Measurements from ENCODE around the gene PTGDS. TPM values are rescaled to one million over a fixed set of nuclear protein-coding genes. Genes with fewer than 3 reads are reported as not detected.

PTGDS gene
- total RNA-seq, 2 donors from 2014 or later, result 13.8 to 22.1 TPM

- no peak within 1 kb of the TSS for H3K27ac Mint-ChIP-seq
- H3K27me3 ChIP-seq (ENCODE audit: control insufficient read depth, insufficient read depth, low read length, poor library complexity, severe bottlenecking), result peaks cover 17% of the 10 kb centered on the region
- H3K9me3 ChIP-seq (ENCODE audit: control insufficient read depth, low read length), result no peaks in the 10 kb centered on the region
- no peaks in the 10 kb centered on the region for H3K36me3 ChIP-seq (ENCODE audit: control insufficient read depth, insufficient read depth, low read length)
- peak within 1 kb of the TSS; percentile 81 for H3K4me3 ChIP-seq (ENCODE audit: low read length)
- DNase-seq, result peak; percentile 73
- H3K4me1 Mint-ChIP-seq, result no peaks in the 10 kb centered on the region
- H3K4me3 Mint-ChIP-seq, result peak within 1 kb of the TSS; percentile 53
- no peak within 1 kb of the TSS for H3K9ac ChIP-seq (ENCODE audit: extremely low read depth, low read length, poor library complexity, severe bottlenecking)
- no peaks in the 10 kb centered on the region for H3K4me1 ChIP-seq (ENCODE audit: control insufficient read depth, insufficient read depth, low read length)
- no peak for TF ChIP-seq CTCF (conservative IDR thresholded peaks at IDR 0.05)
- peaks cover 14% of the 10 kb centered on the region for H3K27me3 Mint-ChIP-seq (ENCODE audit: insufficient read depth)
- H3K9me3 Mint-ChIP-seq, result no peaks in the 10 kb centered on the region
- no peaks in the 10 kb centered on the region for H3K36me3 Mint-ChIP-seq (ENCODE audit: low read depth)
- H3K27ac ChIP-seq (ENCODE audit: low read depth, low read length), result no peak within 1 kb of the TSS
- WGBS, 2 experiments (ENCODE audit: insufficient coverage in 1 of 2, insufficient read length in 1 of 2), result 2 to 8% methylated on average over 37 to 95 of the region's 95 CpGs
Observed at GRCh38 chr9:137027369-137028262, 50.3 kb downstream of the PTGDS start, which contains the start of gene ABCA2. ABCA2 (minus strand) TSS chr9:137028237; CDS start chr9:137028140, 97 bp downstream.

- no peak overlapping the region for H3K27ac ChIP-seq (ENCODE audit: low read depth, low read length)
- Mint-ChIP-seq H3K27ac (no peak overlapping the region), H3K4me3 (peak overlapping the region; percentile 44)
Observed at GRCh38 chr9:137028263-137029057, 51.2 kb downstream of the PTGDS start.

More at GRCh38 chr9:137028263-137029057, 51.2 kb downstream of the PTGDS start:
- no peaks in the 10 kb centered on the region for H3K36me3 Mint-ChIP-seq (ENCODE audit: low read depth)
- no peaks in the 10 kb centered on the region for H3K36me3 ChIP-seq (ENCODE audit: control insufficient read depth, insufficient read depth, low read length)
- no peak overlapping the region for H3K9ac ChIP-seq (ENCODE audit: extremely low read depth, low read length, poor library complexity, severe bottlenecking)
- no peaks in the 10 kb centered on the region for H3K9me3 ChIP-seq (ENCODE audit: control insufficient read depth, low read length)
- no peaks in the 10 kb centered on the region for H3K4me1 Mint-ChIP-seq
- no peaks in the 10 kb centered on the region for H3K4me1 ChIP-seq (ENCODE audit: control insufficient read depth, insufficient read depth, low read length)
- TF ChIP-seq CTCF (conservative IDR thresholded peaks at IDR 0.05), result peak; percentile 18
- H3K27me3 Mint-ChIP-seq (ENCODE audit: insufficient read depth), result peaks cover 16% of the 10 kb centered on the region
- no peaks in the 10 kb centered on the region for H3K9me3 Mint-ChIP-seq
- H3K4me3 ChIP-seq (ENCODE audit: low read length), result peak overlapping the region; percentile 81
- H3K27me3 ChIP-seq (ENCODE audit: control insufficient read depth, insufficient read depth, low read length, poor library complexity, severe bottlenecking), result peaks cover 17% of the 10 kb centered on the region
- DNase-seq, result peak; percentile 83
- 4 to 6% methylated on average over 43 to 98 of the region's 98 CpGs for WGBS, 2 experiments (ENCODE audit: insufficient coverage in 1 of 2, insufficient read length in 1 of 2)

All from endodermal cell (in vitro differentiated cells).